OCI-LY1 (cell line): ENCODE measurements around the gene MAIP1.

ENCODE experiments used
- EZH2 ChIP-seq: fragments of 200-600 bp; sonication (generic), shearing (Covaris generic); IDR thresholded peaks from 2 replicates; pipeline ENCODE4 v1.8.0; 2017; ENCODE audit warnings: borderline replicate concordance, mixed run types, mild to moderate bottlenecking, antibody characterized with exemption, low read length, moderate library complexity, mixed read lengths
- TF ChIP-seq, protein P1 (sequence below): fragments of 200-600 bp; sonication (generic), shearing (Covaris generic); IDR thresholded peaks from 2 replicates; pipeline ENCODE4 v1.5.1; 2017; ENCODE audit warnings: mild to moderate bottlenecking, antibody characterized with exemption, low read length, moderate library complexity, mixed read lengths

DNA sequence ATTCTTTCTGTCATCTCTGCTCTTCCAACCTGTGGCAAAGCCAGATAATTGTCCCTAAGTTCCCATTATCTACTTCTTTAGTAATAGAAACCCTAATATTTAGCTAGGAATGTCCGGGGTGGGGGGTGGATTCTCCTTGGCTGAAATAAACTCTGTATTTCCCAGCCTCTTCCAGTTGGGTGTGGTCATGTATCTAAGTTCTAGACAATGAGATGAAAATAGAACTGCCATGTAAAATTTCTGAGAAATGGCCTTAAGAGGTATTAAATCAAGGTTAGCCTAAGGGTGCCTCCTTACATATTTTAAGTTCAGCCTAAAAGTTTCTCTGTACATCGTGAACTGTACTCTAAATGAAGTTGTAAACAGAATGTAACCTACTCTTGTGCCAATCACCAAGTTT is 39.5 kb downstream of the MAIP1 start:
- TF ChIP-seq, protein P1, sequence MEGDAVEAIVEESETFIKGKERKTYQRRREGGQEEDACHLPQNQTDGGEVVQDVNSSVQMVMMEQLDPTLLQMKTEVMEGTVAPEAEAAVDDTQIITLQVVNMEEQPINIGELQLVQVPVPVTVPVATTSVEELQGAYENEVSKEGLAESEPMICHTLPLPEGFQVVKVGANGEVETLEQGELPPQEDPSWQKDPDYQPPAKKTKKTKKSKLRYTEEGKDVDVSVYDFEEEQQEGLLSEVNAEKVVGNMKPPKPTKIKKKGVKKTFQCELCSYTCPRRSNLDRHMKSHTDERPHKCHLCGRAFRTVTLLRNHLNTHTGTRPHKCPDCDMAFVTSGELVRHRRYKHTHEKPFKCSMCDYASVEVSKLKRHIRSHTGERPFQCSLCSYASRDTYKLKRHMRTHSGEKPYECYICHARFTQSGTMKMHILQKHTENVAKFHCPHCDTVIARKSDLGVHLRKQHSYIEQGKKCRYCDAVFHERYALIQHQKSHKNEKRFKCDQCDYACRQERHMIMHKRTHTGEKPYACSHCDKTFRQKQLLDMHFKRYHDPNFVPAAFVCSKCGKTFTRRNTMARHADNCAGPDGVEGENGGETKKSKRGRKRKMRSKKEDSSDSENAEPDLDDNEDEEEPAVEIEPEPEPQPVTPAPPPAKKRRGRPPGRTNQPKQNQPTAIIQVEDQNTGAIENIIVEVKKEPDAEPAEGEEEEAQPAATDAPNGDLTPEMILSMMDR = no peak
- no peak for TF ChIP-seq EZH2
